Forelimb muscle (tissue), 1 donor: ENCODE data around the gene TXNRD1. TPM values are rescaled to one million over a fixed set of nuclear protein-coding genes. Genes with fewer than 3 reads are reported as not detected.
"Not testable (repeated sequence)": the region's sequence is repeated elsewhere in the genome, so short reads cannot be mapped to it uniquely, and the experiment has no call there.

Source experiments
- DNase-seq: peaks from one replicate; pipeline ENCODE4 v3.0.0-alpha.2; 2013; ENCODE audit warnings: low read depth
- polyA plus RNA-seq: library from polyadenylated mRNA; unstranded; fragments of 120-200 nt; gene quantifications from one replicate; pipeline ENCODE4 v1.2.1, GENCODE V29; 2013; ENCODE audit not compliant: insufficient read length

TXNRD1 gene
- polyA plus RNA-seq, 1 donor, result 42.0 TPM

DNA sequence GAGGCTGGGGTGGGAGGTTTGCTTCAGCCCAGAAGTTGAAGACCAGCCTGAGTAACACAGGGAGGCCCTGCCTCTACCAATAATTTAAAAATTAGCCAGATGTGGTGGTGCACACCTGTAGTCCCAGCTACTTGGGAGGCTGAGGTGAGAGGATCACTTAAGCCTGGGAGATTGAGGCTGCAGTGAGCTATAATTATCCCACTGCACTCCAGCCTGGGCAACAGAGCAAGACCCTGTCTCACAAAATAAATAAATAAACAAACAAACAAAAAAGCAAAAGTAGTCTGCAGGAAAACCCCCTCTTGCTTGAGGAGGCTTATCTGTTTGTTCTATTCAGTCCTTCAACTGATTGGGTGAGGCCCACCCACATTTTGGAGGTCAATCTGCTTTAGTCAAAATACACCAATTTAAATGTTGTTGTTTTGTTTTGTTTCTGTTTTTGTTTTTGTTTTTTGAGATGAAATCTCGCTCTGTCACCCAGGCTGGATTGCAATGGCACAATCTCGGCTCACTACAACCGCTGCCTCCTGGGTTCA, 24.9 kb upstream of the TXNRD1 start:
- DNase-seq, result no peak

DNA sequence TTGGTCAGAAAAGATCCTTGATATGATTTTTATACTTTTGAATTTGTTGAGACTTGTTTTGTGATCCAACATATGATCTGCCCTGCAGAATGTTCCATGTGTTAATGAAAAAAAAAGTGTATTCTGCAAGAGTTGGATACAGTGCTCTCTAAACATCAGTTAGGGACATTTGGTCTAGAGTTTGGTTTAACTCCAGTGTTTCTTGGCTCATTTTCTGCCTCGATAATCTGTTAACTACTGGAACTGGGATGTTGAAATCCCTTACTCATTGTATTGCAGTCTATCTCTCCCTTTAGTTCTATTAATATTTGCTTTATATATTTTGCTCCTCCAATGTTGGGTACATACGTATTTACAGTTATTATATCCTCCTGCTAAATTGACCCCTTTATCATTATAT, 18.3 kb upstream of the TXNRD1 start:
- DNase-seq, result no peak

DNA sequence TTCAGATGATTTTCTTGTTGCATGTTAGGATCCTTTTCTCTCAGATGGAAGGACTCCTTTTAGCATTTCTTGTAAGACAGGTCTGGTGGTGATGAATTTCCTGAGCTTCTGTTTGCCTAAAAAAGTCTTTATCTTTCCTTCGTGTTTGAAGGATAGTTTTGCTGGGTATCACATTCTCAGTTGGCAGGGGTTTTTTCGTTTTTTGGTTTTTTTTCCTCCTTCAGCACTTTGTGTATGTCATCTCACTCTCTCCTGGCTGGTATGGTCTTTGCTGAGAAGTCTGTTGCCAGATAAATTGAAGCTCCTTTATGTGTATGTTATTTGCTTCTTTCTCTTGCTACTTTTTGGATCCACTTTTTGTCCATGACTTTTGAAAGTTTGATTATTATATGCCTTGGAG, 15.6 kb upstream of the TXNRD1 start:
- DNase-seq, result no peak

DNA sequence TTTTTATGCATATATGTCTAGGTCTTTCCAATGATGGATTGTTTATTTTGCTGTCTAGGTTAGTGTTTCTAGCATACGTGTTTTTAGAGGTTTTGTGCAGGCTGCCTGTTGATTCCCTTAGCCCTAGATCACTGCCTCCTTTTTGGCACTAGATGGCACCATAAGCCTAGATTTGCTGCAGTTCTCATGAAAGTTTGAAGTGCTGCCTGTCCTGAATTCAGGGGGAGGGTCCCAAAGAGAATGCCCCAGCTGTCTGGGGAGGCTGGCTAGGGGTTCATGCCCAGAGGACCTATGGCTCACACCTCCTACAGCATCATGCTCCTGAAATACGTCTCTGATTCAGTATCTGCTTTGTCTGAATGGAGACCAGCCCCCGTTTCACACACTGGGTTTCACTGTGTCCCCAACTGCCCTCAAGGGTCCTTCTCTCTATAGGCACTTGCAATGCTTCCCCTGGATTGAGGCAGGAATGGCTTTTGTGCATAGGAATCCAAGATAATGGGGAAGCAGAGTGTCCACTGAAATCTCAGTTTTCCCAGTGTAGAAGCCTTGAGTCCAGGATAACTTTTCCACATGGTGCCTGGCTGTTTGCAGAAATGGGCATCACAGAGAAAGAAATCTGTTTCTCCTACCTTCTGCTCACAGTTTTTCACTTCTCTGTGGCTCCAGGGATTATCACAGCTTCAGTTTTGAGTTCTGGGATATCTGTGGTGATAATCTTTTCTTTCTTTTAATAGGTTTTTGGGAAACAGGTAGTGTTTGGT, 14.2 kb upstream of the TXNRD1 start:
- DNase-seq, result no peak

DNA sequence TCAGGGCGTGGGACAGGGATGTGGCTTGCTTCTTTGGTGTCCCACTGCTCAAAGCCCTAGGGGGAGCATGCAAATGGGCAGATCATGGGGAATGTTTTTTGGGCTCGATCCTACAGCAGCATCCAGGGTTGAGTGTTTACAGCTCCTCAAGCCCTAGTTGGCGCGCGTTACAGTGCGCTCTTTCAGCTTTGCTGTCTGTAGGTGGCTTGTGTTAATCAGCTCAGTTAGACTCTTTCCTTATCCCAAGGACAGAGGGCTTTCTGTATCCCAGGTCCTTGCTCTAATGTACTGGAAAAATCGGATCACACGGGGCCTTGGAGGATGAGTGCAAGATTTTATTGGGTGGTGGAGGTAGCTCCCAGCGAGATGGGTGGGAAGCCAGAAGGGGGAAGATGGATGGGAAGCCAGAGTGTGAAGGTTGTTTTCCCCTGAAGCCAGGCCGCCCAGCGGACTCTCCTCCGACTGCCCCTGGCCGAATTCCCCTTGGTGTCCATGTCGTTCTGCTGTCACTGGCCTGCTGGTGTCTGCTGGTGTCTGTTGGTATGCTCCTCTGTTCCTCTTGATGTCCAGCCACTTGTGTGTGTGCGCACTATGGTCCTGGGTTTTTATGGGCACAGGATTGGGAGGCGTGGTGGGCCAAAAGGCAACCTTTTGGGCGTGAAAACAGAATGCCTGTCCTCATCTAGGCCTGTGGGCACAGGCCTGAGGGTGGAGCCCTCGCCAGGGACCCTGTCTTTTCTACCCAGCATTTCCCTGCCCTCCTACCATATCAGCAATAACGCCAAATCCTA, 10.7 kb upstream of the TXNRD1 start:
- DNase-seq, result no peak

DNA sequence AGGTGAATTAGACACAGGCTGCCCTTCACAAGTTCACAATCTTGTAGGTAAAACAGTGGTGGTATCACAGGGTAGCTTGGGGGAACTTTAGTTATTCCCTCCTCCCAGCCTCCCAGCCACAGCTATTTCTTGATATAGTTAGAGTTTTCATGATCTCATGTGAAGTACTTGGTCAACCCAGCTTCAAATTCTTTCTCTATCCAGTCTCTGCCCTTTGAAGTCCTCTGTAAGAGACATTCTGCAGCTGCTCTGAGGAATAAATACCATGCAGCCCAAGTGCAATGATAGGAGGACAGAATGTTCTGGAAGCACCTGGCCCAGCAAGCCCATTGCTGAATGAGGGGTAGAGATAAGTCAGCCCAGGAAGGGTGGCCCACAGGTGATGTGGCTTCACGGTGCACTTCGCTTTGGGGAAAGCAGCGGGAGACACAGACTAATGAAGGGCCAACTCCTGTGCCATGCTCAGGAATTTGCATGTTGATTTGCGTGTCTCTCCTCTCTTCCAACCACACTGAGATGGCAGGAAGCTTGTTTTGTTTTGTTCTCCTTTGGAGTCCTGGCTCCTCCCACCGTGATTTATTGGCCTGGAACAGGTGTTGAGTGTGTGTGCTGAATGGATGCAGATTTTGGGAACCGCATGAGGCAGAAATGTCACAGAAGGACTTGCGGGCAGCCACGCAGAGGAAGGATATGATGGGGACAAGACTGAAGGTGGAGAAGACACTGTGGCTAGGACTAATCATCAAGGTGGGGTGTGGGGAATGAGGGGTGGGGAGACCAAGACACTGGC, 8.0 kb upstream of the TXNRD1 start:
- no peak for DNase-seq

DNA sequence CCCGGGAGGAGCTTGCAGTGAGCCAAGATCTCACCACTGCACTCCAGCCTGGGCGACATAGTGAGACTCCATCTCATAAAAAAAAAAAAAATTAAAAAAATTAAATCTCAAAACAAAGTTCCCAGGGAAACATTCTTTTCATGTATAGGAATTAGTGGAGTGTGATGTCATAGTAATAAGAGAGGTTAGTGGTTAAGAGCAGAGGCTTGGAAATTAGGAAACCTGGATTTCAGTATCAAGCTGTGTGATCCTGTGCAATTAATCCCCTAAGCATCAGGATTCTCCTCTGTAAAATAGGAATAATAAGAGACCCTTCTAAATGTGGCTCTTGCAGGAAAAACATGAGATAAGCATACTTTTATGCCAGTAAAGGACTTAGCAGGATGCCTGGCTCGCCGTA, 3.1 kb upstream of the TXNRD1 start:
- DNase-seq, result no peak

DNA sequence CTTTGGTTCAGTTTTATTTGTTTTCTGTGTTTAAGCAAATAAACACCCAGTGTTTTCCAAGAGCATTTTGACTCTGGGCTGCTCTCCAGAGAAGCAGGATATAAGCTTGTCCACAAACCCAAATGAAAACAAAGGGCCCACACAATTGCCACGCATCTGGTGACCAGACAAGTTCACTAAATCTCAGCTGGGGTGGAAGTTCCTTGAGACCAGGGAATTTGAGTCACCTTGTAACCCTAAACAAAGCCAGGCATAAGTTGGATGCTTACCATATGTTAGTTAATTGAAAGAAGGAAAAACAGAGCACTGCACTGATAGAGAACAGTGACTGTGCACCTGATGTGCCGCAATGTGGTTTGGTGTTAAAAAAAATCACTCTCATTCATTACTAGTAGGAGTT, 1.6 kb upstream of the TXNRD1 start:
- DNase-seq, result no peak

DNA sequence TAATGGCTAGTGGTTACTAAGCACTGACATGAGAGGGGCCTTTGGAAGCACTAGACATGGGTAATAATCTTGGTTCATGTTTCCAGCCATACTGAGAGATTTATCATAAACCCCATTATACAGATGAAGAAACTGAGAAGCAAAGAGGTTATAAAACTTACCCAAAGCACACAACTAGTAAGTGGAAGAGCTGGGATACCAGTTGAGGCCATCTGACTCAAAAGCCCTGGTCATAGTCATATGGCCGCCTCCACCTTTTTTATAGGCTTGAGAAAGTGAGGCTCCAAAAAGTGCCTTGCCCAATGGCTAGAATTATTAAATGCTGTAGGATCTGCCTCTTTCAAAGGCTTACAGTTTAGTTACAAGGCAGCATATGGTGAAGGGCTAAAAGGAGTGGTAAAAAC, 944 bp downstream of the TXNRD1 start:
- no peak for DNase-seq

DNA sequence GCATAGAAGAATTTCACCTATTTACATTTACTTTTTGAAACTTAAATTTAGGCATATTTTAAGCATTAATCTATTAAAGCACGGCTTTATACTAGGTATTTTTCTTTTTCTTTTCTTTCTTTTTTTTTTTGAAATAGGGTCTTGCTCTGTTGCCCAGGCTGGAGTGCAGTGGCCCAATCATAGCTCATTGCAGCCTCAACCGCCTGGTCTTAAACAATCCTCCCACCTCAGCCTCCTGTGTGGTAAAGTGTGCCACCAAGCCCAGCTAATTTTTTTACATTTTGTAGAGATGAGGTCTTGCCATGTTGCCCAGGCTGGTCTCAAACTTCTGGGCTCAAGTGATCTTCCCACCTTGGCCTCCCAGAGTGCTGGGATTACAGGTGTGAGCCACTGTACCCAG, 2.9 kb downstream of the TXNRD1 start:
- DNase-seq, result not testable (repeated sequence)

DNA sequence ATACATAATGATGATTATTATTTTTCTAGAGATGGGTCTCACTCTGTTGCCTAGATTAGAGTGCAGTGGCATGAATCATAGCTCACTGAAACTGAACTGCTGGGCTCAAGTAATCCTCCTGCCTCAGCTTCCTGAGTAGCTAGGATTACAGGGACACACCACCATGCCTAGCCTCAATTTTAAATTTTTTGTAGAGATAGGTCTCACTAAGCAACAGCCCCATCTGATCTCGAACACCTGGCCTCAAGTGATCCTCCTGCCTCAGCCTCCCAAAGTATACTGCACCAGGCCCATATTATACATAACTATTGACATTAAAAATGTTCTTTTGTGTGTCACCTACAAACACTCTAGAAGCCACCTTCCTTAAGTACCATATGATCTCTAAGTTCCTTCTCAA, 3.4 kb downstream of the TXNRD1 start:
- DNase-seq, result no peak

DNA sequence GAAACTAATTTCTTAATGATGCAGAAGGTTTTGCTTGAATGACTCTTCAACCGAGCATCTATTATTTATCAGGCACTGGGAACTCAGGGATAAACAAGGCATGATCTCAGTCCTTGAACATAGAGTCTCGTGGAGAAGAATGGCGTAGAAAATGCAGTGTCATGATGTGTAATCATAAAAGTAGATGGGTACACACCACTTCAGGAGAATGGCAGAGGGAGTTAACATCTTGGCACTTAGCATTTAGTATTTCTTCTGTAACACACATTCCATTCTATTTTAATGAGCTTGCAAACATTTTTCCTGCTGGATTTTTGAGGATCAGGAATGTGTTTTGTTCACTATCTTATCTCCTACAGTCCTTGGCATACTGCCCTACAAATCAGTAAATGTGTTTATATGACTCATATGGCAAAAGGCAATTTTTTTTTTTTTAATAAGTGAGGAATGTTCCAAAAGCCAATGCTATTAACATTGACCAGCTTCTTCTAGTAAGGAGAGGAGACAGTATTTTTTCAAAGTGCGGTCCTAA, 3.8 kb downstream of the TXNRD1 start:
- DNase-seq, result no peak

DNA sequence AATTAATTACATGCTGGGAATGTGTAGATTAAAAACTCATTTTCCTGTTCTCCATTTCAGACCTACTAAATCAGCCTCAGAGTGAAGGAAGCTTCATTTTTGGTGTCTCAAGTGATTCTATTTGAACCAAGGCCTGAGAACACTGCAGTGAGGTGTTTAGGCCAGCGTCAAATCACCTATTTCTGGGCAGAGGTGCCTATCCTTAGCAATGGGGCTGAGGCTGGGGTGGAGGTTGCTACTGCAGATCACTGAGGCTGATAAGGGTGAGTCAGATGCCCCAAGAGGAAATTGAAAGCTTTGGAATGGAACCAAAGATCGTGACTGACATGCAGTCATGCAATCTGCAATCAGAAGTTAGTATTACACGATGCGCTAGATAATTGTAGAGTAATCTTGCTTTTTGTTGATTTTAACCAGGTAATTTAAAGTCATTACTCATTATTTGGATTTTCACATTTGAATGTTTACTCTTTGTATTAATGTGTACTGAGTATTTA, 4.4 kb downstream of the TXNRD1 start:
- DNase-seq, result no peak

DNA sequence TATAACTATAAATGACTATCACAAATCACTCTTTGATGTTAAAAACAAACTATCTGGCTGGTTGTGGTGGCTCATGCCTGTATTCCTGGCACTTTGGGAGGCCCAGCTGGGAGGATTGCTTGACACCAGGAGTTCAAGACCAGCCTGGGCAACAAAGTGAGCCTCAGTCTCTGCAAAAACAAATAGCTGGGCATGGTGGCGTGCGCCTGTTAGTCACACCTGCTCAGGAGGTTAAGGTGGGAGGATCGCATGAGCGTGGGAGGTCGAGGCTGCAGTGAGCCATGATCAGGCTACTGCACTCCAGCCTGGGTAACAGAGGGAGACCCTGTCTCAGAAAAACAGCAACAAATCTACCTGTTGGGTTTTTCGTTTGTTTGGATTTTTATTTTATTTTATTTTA, 5.4 kb downstream of the TXNRD1 start:
- no peak for DNase-seq

DNA sequence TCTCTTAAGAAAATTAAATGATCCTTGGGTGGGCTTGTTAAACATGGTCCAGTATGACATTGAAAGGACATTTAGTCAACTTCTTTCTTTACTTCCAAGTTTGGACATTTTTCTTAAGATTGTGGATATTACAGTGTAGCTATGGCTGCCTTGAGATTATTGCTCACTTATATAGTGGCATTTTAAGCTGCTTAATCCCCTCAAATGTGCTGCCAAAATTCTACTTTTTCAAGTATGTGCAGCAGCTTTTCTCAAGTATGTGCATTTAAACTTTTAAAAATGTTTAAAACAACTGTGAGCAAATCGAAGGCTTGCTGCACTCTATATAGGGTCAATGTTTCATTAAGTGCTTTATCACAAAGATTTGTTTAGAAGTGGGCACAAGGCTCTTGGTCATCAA, 7.4 kb downstream of the TXNRD1 start:
- DNase-seq, result no peak

DNA sequence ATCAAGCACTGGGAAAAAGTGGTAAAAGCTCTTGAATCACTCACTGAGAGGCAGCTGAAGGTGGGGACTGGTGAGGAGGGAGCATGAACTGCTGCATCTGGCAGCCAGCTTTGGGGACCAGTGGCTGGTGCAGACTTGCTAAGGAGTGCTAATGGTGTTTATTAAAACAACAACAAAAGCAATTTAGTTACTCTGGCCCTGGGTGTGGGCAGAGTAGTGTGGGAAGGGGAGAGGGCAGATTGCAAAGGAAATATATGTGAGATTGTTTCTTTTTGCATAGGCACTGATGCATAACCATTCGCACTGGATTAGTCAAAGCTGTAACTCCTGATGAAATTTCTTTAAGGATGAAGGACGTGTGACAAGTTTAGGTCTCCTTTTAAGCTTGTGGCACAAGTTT, 8.1 kb downstream of the TXNRD1 start:
- DNase-seq, result no peak

DNA sequence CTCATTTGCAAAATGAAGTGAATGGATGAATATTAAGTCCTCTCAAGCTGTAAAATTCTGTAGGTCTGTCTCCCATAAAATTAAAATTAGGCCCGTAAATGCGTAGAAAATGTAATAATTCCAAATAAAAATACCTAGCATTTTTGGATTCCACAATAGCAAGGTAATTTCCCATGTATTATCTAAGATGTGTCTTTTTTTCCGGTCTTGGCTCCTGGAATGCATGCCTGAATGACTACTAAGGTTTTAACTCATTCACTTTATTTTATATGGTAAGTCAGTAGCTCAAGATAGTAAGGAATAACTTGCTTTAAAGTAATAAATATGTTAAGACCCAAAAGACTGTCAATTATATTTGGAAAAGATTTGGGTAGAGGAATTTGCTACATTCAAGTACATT, 11.1 kb downstream of the TXNRD1 start:
- DNase-seq, result no peak

DNA sequence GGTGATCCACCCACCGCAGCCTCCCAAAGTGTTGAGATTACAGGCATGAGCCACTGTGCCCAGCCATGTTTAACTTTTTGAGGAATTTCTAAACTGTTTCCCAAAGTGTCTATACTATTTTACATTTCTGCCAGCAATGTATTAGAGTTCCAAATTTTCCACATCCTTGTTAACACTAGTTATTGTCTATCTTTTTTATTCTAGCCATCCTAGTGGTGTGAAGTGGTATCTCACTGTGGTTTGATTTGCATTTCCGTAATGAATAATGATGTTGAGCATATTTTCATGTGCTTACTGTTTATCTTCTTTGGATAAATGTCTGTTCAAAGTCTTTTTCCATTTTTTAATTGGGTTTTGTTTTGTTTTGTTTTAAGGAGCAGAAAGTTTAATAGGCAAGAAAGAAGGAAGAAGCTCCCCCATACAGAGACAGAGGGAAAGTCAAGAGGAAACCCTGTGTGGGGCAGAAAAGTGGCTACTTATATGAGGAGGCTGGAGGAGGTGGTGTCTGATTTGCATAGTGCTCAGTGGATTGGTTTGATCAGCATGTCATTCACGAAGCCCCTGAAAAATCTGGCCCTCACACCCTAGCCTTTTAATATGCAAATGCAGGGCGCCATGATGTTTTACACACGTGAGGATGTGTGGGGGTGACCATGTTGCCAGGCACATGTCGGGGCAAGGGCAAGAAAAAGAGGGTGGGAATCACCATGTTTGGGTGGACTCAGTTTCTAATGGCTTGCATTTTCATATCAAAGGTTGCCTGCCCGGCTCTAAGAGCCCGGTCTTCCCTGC, 14.9 kb downstream of the TXNRD1 start:
- no peak for DNase-seq

DNA sequence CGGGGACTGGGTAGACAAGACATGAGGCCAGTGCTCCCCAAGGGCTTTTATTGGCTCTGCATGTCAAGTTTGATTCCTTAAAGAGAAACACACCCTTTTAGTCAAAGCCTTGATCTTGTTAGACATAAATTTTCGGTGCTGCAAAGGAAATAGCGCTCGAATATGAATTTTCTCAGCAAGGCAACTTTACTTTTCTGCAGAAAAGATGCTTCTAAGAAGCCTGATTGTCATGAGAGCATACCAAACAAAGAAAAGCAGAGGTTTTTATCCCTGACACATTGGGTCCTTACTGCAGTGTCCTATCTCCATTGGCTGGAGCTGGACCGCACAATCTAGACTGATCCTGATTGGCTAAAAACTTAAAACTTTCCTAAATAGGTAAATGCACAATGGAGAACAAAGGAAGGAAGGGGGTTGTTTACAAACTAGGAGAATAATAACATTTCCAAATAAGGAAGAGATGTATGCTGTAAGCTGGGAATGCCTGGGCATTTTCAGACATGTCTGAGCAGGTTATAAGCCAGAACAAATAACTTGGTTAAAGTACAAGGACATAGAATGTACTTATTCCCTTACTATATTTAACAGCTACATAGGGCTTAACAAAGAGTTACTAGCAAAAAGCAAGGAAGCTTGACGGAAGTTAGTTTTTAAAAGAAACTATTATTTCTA, 17.2 kb downstream of the TXNRD1 start:
- DNase-seq, result no peak

DNA sequence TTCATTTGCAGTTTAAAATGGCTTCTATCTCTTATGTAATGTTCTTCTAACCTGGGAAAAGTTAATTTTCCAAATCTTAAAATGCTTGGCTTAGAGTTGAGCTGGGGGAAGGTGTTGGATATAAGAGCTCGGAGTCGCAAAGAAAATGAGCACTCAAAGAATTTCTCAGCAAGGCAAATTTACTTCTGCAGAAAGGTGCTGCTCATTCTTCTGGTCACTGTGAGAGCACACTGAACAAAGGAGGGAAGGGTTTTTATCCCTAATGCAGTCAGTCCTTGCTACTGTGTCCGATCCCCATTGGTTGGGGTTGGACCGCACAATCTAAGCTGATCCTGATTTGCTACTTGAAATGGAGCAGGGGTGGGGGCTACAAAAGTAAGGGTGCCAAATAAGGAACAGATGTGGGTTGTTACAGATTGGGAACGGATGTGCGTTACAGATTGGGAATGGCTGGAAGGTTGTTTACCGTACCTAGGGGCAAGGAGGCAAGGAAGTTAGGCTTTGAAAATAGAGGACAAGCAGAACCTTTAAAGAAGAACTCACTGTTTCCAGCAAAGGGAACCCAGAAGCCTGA, 19.4 kb downstream of the TXNRD1 start:
- no peak for DNase-seq
